Keratinocyte (primary cell): ENCODE data around the gene AGPAT2. TPM values are rescaled to one million over a fixed set of nuclear protein-coding genes. Genes with fewer than 3 reads are reported as not detected.

Experiments used
- DNase-seq: peaks from one replicate; pipeline ENCODE4 v3.0.0-alpha.2; 2011; ENCODE audit warnings: low read depth, missing footprints, low spot score
- FAIRE-seq: peaks from 2 replicates; lab custom pipeline; 2011; peaks lifted over from hg19 to GRCh38; lab: Jason Lieb, UNC
- H2AFZ ChIP-seq: 2 replicates; pipeline ENCODE4 v1.6.0; 2012; ENCODE audit warnings: low read length, control low read depth, inconsistent platforms; ENCODE audit not compliant: control insufficient read depth
- H3K27ac ChIP-seq: 2 replicates; pipeline ENCODE4 v1.5.1; 2011; ENCODE audit warnings: low read length; ENCODE audit not compliant: control insufficient read depth, insufficient read depth
- H3K27me3 ChIP-seq: 3 replicates; pipeline ENCODE4 v1.6.0; 2011; ENCODE audit warnings: low read length; ENCODE audit not compliant: control insufficient read depth, insufficient read depth; ENCODE audit errors: extremely low read depth
- H3K36me3 ChIP-seq, 2 experiments: 2 replicates in 1 of 2; 3 replicates in 1 of 2; pipeline ENCODE4 v1.5.1; 2011; ENCODE audit warnings: low read length in 2 of 2, mild to moderate bottlenecking in 1 of 2; ENCODE audit not compliant: control insufficient read depth in 2 of 2, insufficient read depth in 2 of 2; ENCODE audit errors: extremely low read depth in 1 of 2
- H3K4me1 ChIP-seq: 3 replicates; pipeline ENCODE4 v1.5.1; 2011; ENCODE audit warnings: low read length; ENCODE audit not compliant: control insufficient read depth, insufficient read depth; ENCODE audit errors: extremely low read depth
- H3K4me2 ChIP-seq: 3 replicates; pipeline ENCODE4 v1.6.0; 2011; ENCODE audit warnings: low read depth, low read length; ENCODE audit not compliant: control insufficient read depth, insufficient read depth; ENCODE audit errors: extremely low read depth
- H3K4me3 ChIP-seq, 3 experiments: fragments of 200-600 bp in 1 of 3; sonication (generic) in 1 of 3; 2 replicates in 2 of 3; 3 replicates in 1 of 3; pipeline ENCODE4 v1.5.1; 2011 to 2016; ENCODE audit warnings: low read length in 3 of 3, mild to moderate bottlenecking in 3 of 3, control low read depth in 2 of 3, inconsistent platforms in 1 of 3, low read depth in 1 of 3, mixed read lengths in 1 of 3, mixed run types in 1 of 3, moderate library complexity in 1 of 3; ENCODE audit not compliant: control insufficient read depth in 2 of 3, insufficient read depth in 2 of 3; ENCODE audit errors: extremely low read depth in 1 of 3
- H3K79me2 ChIP-seq: 2 replicates; pipeline ENCODE4 v1.6.0; 2012; ENCODE audit warnings: low read length; ENCODE audit not compliant: control insufficient read depth, insufficient read depth
- H3K9ac ChIP-seq: 3 replicates; pipeline ENCODE4 v1.6.0; 2011; ENCODE audit warnings: low read length; ENCODE audit not compliant: control insufficient read depth, insufficient read depth; ENCODE audit errors: extremely low read depth
- H3K9me1 ChIP-seq: 3 replicates; pipeline ENCODE4 v1.6.0; 2011; ENCODE audit warnings: low read length; ENCODE audit not compliant: control insufficient read depth, insufficient read depth; ENCODE audit errors: extremely low read depth
- H3K9me3 ChIP-seq: 2 replicates; pipeline ENCODE4 v1.5.1; 2012; ENCODE audit warnings: low read depth, low read length; ENCODE audit not compliant: control insufficient read depth
- H4K20me1 ChIP-seq: 3 replicates; pipeline ENCODE4 v1.6.0; 2011; ENCODE audit warnings: low read length; ENCODE audit not compliant: control insufficient read depth, insufficient read depth; ENCODE audit errors: extremely low read depth
- EZH2 ChIP-seq: IDR thresholded peaks from one replicate; pipeline ENCODE4 v1.6.1; 2012; ENCODE audit warnings: inconsistent platforms, mild to moderate bottlenecking, low read length, moderate library complexity
- dilution Hi-C: fragments of 300-500 bp; cut with MboI; formaldehyde crosslinking; loops from one replicate; pipeline ENCODE4 v1.7.0; 2020; ENCODE audit warnings: low sequenced_read_pairs; ENCODE audit not compliant: extremely low pct_ligation_motif_present
- polyA plus RNA-seq, 5 experiments: library from polyadenylated mRNA; depleted of rRNA in 3 of 5; stranded (reverse) in 3 of 5; stranded (forward) in 1 of 5; unstranded in 1 of 5; fragments of >200 nt; gene quantifications; 1 replicate in 1 of 5; 2 replicates in 3 of 5; 3 replicates in 1 of 5; pipeline versions ENCODE4 v1.2.1 to v1.2.3, GENCODE V29; 2011 to 2012; ENCODE audit warnings: missing spikeins in 2 of 5, low read depth in 1 of 5, low replicate concordance in 1 of 5
- TF ChIP-seq, protein P1 (sequence below), 3 experiments: IDR thresholded peaks in 1 of 3; conservative IDR thresholded peaks in 1 of 3; optimal IDR thresholded peaks in 1 of 3; 2 replicates in 2 of 3; 3 replicates in 1 of 3; pipeline versions ENCODE3 to v1.5.1; 2011; ENCODE audit warnings: low read length in 3 of 3, mild to moderate bottlenecking in 3 of 3, moderate library complexity in 2 of 3, control low read depth in 1 of 3, inconsistent platforms in 1 of 3; ENCODE audit not compliant: insufficient read depth in 2 of 3; ENCODE audit errors: extremely low read depth in 1 of 3

Gene AGPAT2
- polyA plus RNA-seq, 1 donor (not counting 4 experiments of a cell fraction or from before 2014, with no cell fraction given) = 26.5 TPM

DNA sequence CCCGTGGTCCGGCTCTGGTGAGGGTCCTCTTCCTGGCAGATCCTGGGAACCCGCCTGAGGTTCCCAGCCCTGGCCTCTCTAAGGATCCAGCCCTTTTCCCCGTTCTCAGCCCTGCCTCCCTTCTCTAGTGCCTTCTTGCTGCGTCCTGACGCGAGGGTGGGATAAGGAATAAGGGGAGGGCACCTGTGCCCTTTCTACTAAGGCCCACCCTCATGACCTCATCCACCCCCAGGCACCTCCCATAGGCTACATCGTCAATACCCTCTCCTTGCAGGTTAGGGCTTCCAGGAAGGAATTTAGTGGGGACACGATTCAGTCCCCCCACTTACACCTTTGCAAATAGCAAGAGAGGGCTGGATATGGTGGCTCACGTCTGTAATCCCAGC, 14.4 kb upstream of the AGPAT2 start:
- H3K27me3 ChIP-seq = peaks cover 13% of the 10 kb centered on the region
- no peaks in the 10 kb centered on the region for H3K9me1 ChIP-seq
- H3K27ac ChIP-seq = no peak overlapping the region
- no peaks in the 10 kb centered on the region for H3K4me1 ChIP-seq
- no peak overlapping the region for H3K4me3 ChIP-seq
- TF ChIP-seq, protein P1, sequence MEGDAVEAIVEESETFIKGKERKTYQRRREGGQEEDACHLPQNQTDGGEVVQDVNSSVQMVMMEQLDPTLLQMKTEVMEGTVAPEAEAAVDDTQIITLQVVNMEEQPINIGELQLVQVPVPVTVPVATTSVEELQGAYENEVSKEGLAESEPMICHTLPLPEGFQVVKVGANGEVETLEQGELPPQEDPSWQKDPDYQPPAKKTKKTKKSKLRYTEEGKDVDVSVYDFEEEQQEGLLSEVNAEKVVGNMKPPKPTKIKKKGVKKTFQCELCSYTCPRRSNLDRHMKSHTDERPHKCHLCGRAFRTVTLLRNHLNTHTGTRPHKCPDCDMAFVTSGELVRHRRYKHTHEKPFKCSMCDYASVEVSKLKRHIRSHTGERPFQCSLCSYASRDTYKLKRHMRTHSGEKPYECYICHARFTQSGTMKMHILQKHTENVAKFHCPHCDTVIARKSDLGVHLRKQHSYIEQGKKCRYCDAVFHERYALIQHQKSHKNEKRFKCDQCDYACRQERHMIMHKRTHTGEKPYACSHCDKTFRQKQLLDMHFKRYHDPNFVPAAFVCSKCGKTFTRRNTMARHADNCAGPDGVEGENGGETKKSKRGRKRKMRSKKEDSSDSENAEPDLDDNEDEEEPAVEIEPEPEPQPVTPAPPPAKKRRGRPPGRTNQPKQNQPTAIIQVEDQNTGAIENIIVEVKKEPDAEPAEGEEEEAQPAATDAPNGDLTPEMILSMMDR (optimal IDR thresholded peaks at IDR 0.05 in 1 of 3, IDR thresholded peaks at IDR 0.05 in 1 of 3, conservative IDR thresholded peaks at IDR 0.05 in 1 of 3; ENCODE audit: extremely low read depth in 1 of 3, insufficient read depth in 2 of 3, low read length in 3 of 3) = no peak
- TF ChIP-seq EZH2 = no peak
- H3K79me2 ChIP-seq = no peaks in the 10 kb centered on the region
- no peak for FAIRE-seq
- dilution Hi-C loops = no loop called here
- no peak for DNase-seq
- no peak overlapping the region for H3K9ac ChIP-seq
- H3K9me3 ChIP-seq = no peaks in the 10 kb centered on the region
- H3K4me2 ChIP-seq = no peak overlapping the region
- H3K36me3 ChIP-seq = no peaks in the 10 kb centered on the region
- H2AFZ ChIP-seq = no peak overlapping the region
- H4K20me1 ChIP-seq = no peaks in the 10 kb centered on the region

DNA sequence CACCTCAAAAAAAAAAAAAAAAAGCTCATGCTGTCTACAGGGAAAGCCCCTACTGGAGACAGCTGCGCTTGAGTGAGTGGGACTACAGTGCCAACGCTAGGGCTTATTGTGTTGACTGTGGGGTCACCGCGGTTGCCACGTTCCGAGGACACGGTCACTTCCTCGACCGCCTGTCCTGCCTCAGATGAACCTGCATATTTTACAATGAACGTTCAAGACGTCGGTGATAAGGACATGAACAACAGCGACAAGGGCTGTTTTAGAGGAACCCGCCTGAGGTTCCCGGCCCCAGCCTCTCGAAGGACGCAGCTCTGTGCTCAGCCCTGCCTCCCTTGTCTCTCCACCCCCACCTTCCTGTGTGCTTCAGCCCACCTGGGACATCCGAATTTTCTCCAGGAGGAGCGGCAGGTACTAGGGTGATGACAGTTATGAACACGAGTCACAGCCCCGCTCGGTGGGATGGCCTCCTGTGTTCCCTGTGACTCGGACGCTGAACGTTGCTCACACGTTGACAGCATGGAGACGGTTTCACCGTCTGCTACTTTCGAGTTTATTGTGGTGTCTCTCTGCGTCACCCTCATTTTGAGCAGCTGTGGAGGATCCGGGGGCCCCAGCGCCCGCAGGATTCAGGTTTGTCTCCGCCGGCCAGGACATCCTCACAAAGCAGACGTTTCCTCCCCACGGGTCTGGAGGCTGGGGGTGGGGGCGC, 13.9 kb upstream of the AGPAT2 start:
- Histone ChIP-seq H3K36me3 (no peaks in the 10 kb centered on the region), H3K79me2 (no peaks in the 10 kb centered on the region), H3K27me3 (peaks cover 13% of the 10 kb centered on the region), H2AFZ (no peak overlapping the region), H3K9me3 (no peaks in the 10 kb centered on the region), H3K27ac (no peak overlapping the region), H4K20me1 (peaks cover 3% of the 10 kb centered on the region), H3K4me1 (no peaks in the 10 kb centered on the region), H3K9me1 (no peaks in the 10 kb centered on the region), H3K4me3 (no peak overlapping the region), H3K4me2 (no peak overlapping the region), H3K9ac (no peak overlapping the region)
- DNase-seq = no peak
- TF ChIP-seq, protein P1 (optimal IDR thresholded peaks at IDR 0.05 in 1 of 3, IDR thresholded peaks at IDR 0.05 in 1 of 3, conservative IDR thresholded peaks at IDR 0.05 in 1 of 3; ENCODE audit: extremely low read depth in 1 of 3, insufficient read depth in 2 of 3, low read length in 3 of 3) = no peak
- peak; percentile 33 for TF ChIP-seq EZH2
- dilution Hi-C loops = no loop called here
- no peak for FAIRE-seq
